HepG2 (cell line): Measurements from ENCODE around the gene TRIP4. TPM values are rescaled to one million over a fixed set of nuclear protein-coding genes. Genes with fewer than 3 reads are reported as not detected.

Source experiments
- ATAC-seq: fragments of 200-7000 bp; cut with Tn5 transposase; 3 replicates; pipeline ENCODE4 v1.9.1; 2020; ENCODE audit warnings: mild to moderate bottlenecking, moderate library complexity
- BruUV-seq: library from RNA; stranded (reverse); fragments of 400-500 nt; replicated peaks from 2 replicates; lab custom pipeline; 2021; lab: Mats Ljungman, UMichigan
- CTCF ChIA-PET: fragments of 300-600 bp; formaldehyde crosslinking; extraction: SDS; loops from one replicate; lab custom pipeline; 2021; ENCODE audit warnings: low total read pairs, inconsistent platforms, low intra/inter-chr PET ratio; lab: Yijun Ruan, JAX
- POLR2A ChIA-PET: fragments of 350-600 bp; sonication (Branson Sonifier 250); formaldehyde crosslinking; loops from one replicate; lab custom pipeline; 2020; ENCODE audit warnings: antibody characterized with exemption, inconsistent platforms; lab: Yijun Ruan, JAX
- DNase-seq: peaks from one replicate; pipeline ENCODE4 v3.0.0-alpha.2; 2015; ENCODE audit warnings: low spot score
- FAIRE-seq: peaks from 3 replicates; lab custom pipeline; 2011; peaks lifted over from hg19 to GRCh38; lab: Jason Lieb, UNC
- H2AFZ ChIP-seq: one replicate; pipeline ENCODE4 v1.6.1; 2011; ENCODE audit warnings: low read length, inconsistent platforms
- H3K27ac ChIP-seq: fragments of 300-600 bp; 3 replicates; pipeline ENCODE4 v1.8.0; 2011; ENCODE audit warnings: mixed run types, mild to moderate bottlenecking, mixed read lengths, low read length, inconsistent platforms; ENCODE audit not compliant: insufficient read depth; ENCODE audit errors: extremely low read length
- H3K27me3 ChIP-seq, 2 experiments: fragments of 200-600 bp in 1 of 2; 2 replicates in 1 of 2; 3 replicates in 1 of 2; pipeline versions ENCODE4 v1.6.0 to v1.8.0; 2011; ENCODE audit warnings: low read length in 2 of 2, mild to moderate bottlenecking in 2 of 2, moderate library complexity in 2 of 2, inconsistent platforms in 1 of 2; ENCODE audit not compliant: insufficient read depth in 2 of 2, control insufficient read depth in 1 of 2
- H3K36me3 ChIP-seq, 2 experiments: fragments of 200-600 bp in 1 of 2; replicated peaks in 1 of 2; 2 replicates in 1 of 2; 3 replicates in 1 of 2; pipeline versions ENCODE4 v1.5.1 to v1.8.0; 2011; ENCODE audit warnings: low read length in 2 of 2, inconsistent platforms in 1 of 2; ENCODE audit not compliant: insufficient read depth in 2 of 2, control insufficient read depth in 1 of 2
- H3K4me1 ChIP-seq: 2 replicates; pipeline ENCODE4 v1.5.1; 2012; ENCODE audit warnings: low read length, inconsistent platforms; ENCODE audit not compliant: insufficient read depth
- H3K4me2 ChIP-seq: 2 replicates; pipeline ENCODE4 v1.6.0; 2011; ENCODE audit warnings: low read depth, low read length, inconsistent platforms
- H3K4me3 ChIP-seq, 3 experiments: fragments of 200-600 bp in 1 of 3; sonication (generic), shearing (Covaris generic) in 1 of 3; replicated peaks in 1 of 3; 2 replicates each; pipeline ENCODE4 v1.5.1; 2011 to 2016; ENCODE audit warnings: low read length in 3 of 3, inconsistent platforms in 2 of 3, low read depth in 2 of 3, mild to moderate bottlenecking in 2 of 3, control low read depth in 1 of 3, mixed read lengths in 1 of 3; ENCODE audit not compliant: insufficient read depth in 1 of 3
- H3K79me2 ChIP-seq: one replicate; pipeline ENCODE4 v1.6.1; 2011; ENCODE audit warnings: low read length, inconsistent platforms; ENCODE audit not compliant: insufficient read depth
- H3K9ac ChIP-seq: 2 replicates; pipeline ENCODE4 v1.6.0; 2011; ENCODE audit warnings: mild to moderate bottlenecking, low read depth, low read length, inconsistent platforms; ENCODE audit not compliant: insufficient read depth
- H3K9me3 ChIP-seq: 2 replicates; pipeline ENCODE4 v1.5.1; 2012; ENCODE audit warnings: mild to moderate bottlenecking, low read length
- H4K20me1 ChIP-seq: 2 replicates; pipeline ENCODE4 v1.6.0; 2011; ENCODE audit warnings: inconsistent platforms, mild to moderate bottlenecking, low read length, moderate library complexity; ENCODE audit not compliant: insufficient read depth
- AFF4 ChIP-seq: sonication (generic); formaldehyde crosslinking; IDR thresholded peaks from 2 replicates; pipeline ENCODE4 v1.4.0; 2020; ENCODE audit warnings: missing genetic modification reagents
- ARHGAP35 ChIP-seq: sonication (generic); formaldehyde crosslinking; IDR thresholded peaks from 2 replicates; pipeline ENCODE4 v1.9.0; 2022; ENCODE audit warnings: mild to moderate bottlenecking, inconsistent platforms, moderate library complexity, missing genetic modification reagents, borderline replicate concordance
- DNMT3B ChIP-seq: conservative IDR thresholded peaks from 2 replicates; pipeline ENCODE4 v1.6.1; 2016; ENCODE audit warnings: missing biosample characterization, control low read depth
- IRF2 ChIP-seq: IDR thresholded peaks from 2 replicates; pipeline ENCODE4 v1.6.1; 2018; ENCODE audit warnings: missing genetic modification reagents, missing compliant biosample characterization
- ZBTB14 ChIP-seq: sonication (generic); formaldehyde crosslinking; IDR thresholded peaks from 2 replicates; pipeline ENCODE4 v1.4.0; 2020; ENCODE audit warnings: missing genetic modification reagents
- ZC3H4 ChIP-seq: sonication (generic); formaldehyde crosslinking; IDR thresholded peaks from 2 replicates; pipeline ENCODE4 v1.4.0; 2020; ENCODE audit warnings: missing genetic modification reagents, borderline replicate concordance
- ZNF350 ChIP-seq: sonication (generic); formaldehyde crosslinking; IDR thresholded peaks from 2 replicates; pipeline ENCODE4 v1.4.0; 2020; ENCODE audit warnings: mild to moderate bottlenecking, low read depth, missing genetic modification reagents, borderline replicate concordance
- ZNF740 ChIP-seq: sonication (generic); formaldehyde crosslinking; IDR thresholded peaks from 2 replicates; pipeline ENCODE4 v1.4.0; 2020; ENCODE audit warnings: missing genetic modification reagents
- ZNF766 ChIP-seq: sonication (generic); formaldehyde crosslinking; IDR thresholded peaks from 2 replicates; pipeline ENCODE4 v1.5.0; 2020; ENCODE audit warnings: missing genetic modification reagents, borderline replicate concordance
- ZSCAN12 ChIP-seq: sonication (generic); formaldehyde crosslinking; IDR thresholded peaks from 2 replicates; pipeline ENCODE4 v1.9.0; 2021; ENCODE audit warnings: mild to moderate bottlenecking, missing genetic modification reagents
- WGBS: methylation state at CpG from one replicate; pipeline ENCODE4 v1.1.6; 2017; ENCODE audit warnings: low lambda C conversion rate; 5-methylcytosine and 5-hydroxymethylcytosine counted together
- in situ Hi-C: cut with HindIII; loops from 2 replicates; pipeline ENCODE4 v1.10.0; 2017; ENCODE audit warnings: low pct_unique_long_range_greater_than_20kb; ENCODE audit not compliant: extremely low pct_ligation_motif_present
- intact Hi-C: fragments of 100-400 bp; cut with micrococcal nuclease; formaldehyde crosslinking; loops from one replicate; pipeline ENCODE4 v1.10.0; 2022; ENCODE audit not compliant: unreplicated experiment
- polyA plus RNA-seq, 8 experiments: library from polyadenylated mRNA; depleted of rRNA in 3 of 8; stranded (reverse) in 7 of 8; unstranded in 1 of 8; fragments of >200 nt; fragmentation: Illumina TruSeq in 4 of 8; extraction: Trizol in 4 of 8; gene quantifications; 2 replicates each; pipeline versions ENCODE4 v1.2.1 to v1.2.3, GENCODE V29; 2011 to 2016; ENCODE audit warnings: low read depth in 4 of 8, missing spikeins in 1 of 8, mixed read lengths in 1 of 8; ENCODE audit not compliant: insufficient read depth in 1 of 8
- total RNA-seq, 5 experiments: library from RNA; depleted of rRNA; stranded (reverse); fragments of >200 nt; fragmentation: Illumina TruSeq; extraction: Trizol; gene quantifications; 2 replicates each; pipeline ENCODE4 v1.2.3, GENCODE V29; 2016; ENCODE audit warnings: low read depth in 1 of 5
- TF ChIP-seq, protein P1 (sequence below): sonication (generic); formaldehyde crosslinking; IDR thresholded peaks from 2 replicates; pipeline ENCODE4 v1.4.0; 2020; ENCODE audit warnings: low read depth, mild to moderate bottlenecking, missing genetic modification reagents
- TF ChIP-seq, protein P2 (sequence below): sonication (generic); formaldehyde crosslinking; IDR thresholded peaks from 2 replicates; pipeline ENCODE4 v1.4.0; 2020; ENCODE audit warnings: mild to moderate bottlenecking, missing genetic modification reagents, borderline replicate concordance

Gene TRIP4
- total and polyA plus RNA-seq, 2 of the 13 experiments (the other 11 are each of a cell fraction or from before 2014, with no cell fraction given), result 7.1 to 11.8 TPM

DNA sequence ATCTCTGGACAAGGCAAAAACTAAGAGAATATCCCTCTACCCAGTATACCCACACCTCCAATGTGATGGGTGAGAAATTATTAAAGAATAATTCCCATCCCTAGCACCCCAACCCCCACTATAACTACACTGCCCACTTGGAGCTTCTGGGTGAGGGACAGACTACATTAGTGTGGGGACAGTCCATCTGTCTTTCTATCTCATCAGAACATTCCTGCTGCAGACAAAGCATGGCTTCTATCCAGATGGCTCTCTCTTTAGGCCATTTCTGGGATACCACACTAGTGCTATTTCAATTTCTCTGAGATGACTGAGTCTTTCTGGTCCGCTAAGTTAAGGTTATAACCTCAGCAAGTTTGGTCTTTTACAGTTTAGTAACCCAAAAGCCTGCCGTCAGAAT lies 38.3 kb upstream of the TRIP4 start:
- ChIA-PET POLR2A (no interaction called here), CTCF (no interaction called here)
- no peaks in the 10 kb centered on the region for H4K20me1 ChIP-seq
- intact Hi-C loops, result no loop called here
- no TSS peak for BruUV-seq
- no peak overlapping the region for H2AFZ ChIP-seq
- ATAC-seq (no peak), FAIRE-seq (no peak), DNase-seq (no peak)
- no peaks in the 10 kb centered on the region for H3K9me3 ChIP-seq
- H3K79me2 ChIP-seq, result peaks cover 29% of the 10 kb centered on the region
- H3K4me2 ChIP-seq, result no peak overlapping the region
- TF ChIP-seq ARHGAP35 (CRISPR knock-in tag), result no peak
- no peak for TF ChIP-seq ZNF740 (CRISPR knock-in tag)
- no peak for TF ChIP-seq ZBTB14
- TF ChIP-seq ZC3H4 (CRISPR knock-in tag), result no peak
- no peak for TF ChIP-seq IRF2
- no peak for TF ChIP-seq AFF4 (CRISPR knock-in tag)
- TF ChIP-seq, protein P1, sequence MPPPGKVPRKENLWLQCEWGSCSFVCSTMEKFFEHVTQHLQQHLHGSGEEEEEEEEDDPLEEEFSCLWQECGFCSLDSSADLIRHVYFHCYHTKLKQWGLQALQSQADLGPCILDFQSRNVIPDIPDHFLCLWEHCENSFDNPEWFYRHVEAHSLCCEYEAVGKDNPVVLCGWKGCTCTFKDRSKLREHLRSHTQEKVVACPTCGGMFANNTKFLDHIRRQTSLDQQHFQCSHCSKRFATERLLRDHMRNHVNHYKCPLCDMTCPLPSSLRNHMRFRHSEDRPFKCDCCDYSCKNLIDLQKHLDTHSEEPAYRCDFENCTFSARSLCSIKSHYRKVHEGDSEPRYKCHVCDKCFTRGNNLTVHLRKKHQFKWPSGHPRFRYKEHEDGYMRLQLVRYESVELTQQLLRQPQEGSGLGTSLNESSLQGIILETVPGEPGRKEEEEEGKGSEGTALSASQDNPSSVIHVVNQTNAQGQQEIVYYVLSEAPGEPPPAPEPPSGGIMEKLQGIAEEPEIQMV, result no peak
- TF ChIP-seq DNMT3B (CRISPR knock-in tag), result no peak
- no peak for TF ChIP-seq ZNF350 (CRISPR knock-in tag)
- no peak for TF ChIP-seq ZSCAN12 (CRISPR knock-in tag)
- TF ChIP-seq ZNF766, result no peak
- TF ChIP-seq, protein P2, sequence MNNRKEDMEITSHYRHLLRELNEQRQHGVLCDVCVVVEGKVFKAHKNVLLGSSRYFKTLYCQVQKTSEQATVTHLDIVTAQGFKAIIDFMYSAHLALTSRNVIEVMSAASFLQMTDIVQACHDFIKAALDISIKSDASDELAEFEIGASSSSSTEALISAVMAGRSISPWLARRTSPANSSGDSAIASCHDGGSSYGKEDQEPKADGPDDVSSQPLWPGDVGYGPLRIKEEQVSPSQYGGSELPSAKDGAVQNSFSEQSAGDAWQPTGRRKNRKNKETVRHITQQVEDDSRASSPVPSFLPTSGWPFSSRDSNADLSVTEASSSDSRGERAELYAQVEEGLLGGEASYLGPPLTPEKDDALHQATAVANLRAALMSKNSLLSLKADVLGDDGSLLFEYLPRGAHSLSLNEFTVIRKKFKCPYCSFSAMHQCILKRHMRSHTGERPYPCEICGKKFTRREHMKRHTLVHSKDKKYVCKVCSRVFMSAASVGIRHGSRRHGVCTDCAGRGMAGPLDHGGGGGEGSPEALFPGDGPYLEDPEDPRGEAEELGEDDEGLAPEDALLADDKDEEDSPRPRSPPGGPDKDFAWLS (CRISPR knock-in tag), result no peak
- no peak overlapping the region for H3K27ac ChIP-seq
- H3K36me3 ChIP-seq, result peaks cover 0 to 5% of the 10 kb centered on the region in 2 experiments; a peak in 1 of 5 replicates
- H3K4me1 ChIP-seq, result peaks cover 16% of the 10 kb centered on the region
- in situ Hi-C loops, result no loop called here
- no peak overlapping the region for H3K9ac ChIP-seq
- no peaks in the 10 kb centered on the region for H3K27me3 ChIP-seq
- 100% methylated on average over 2 of the region's 2 CpGs for WGBS
- no peak overlapping the region for H3K4me3 ChIP-seq
